Measurements from ENCODE around the gene NHS. TPM values are rescaled to one million over a fixed set of nuclear protein-coding genes. Genes with fewer than 3 reads are reported as not detected.

The NHS gene
- total RNA-seq, 2 donors from 2014 or later: 6.0 to 7.3 TPM

DNA sequence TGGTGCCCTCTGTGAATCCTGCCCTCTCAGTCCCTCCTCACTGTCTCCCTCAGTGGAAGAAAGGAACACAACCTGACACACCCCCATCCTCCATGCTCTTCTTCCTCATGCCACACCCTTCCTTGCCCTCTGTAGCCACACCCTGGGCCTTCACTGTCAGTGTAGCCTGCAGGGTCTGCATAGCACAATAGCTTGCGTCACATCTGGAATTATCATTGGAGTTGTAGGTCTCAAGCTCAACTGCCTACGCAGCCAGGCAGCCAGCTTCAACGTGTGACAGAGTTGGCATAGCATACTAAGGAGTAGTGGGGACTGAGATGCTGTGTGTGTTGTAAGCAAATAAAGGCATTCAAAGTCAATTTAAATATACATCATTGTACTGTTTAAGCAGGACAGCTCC lies 248.8 kb downstream of the NHS start:
- Histone ChIP-seq H3K9ac (ENCODE audit: extremely low read depth, low read length, poor library complexity, severe bottlenecking) (no peak overlapping the region), H3K27me3 (ENCODE audit: control insufficient read depth, insufficient read depth, low read length, poor library complexity, severe bottlenecking) (no peaks in the 10 kb centered on the region), H3K27ac (ENCODE audit: low read depth, low read length) (no peak overlapping the region), H3K9me3 (ENCODE audit: control insufficient read depth, low read length) (no peaks in the 10 kb centered on the region), H3K4me1 (ENCODE audit: control insufficient read depth, insufficient read depth, low read length) (no peaks in the 10 kb centered on the region), H3K4me3 (ENCODE audit: low read length) (no peak overlapping the region), H3K36me3 (ENCODE audit: control insufficient read depth, insufficient read depth, low read length) (no peaks in the 10 kb centered on the region)
- peaks cover 4% of the 10 kb centered on the region for H3K27me3 Mint-ChIP-seq (ENCODE audit: insufficient read depth)
- H3K4me3 Mint-ChIP-seq: no peak overlapping the region
- DNase-seq: no peak
- TF ChIP-seq, protein P1, sequence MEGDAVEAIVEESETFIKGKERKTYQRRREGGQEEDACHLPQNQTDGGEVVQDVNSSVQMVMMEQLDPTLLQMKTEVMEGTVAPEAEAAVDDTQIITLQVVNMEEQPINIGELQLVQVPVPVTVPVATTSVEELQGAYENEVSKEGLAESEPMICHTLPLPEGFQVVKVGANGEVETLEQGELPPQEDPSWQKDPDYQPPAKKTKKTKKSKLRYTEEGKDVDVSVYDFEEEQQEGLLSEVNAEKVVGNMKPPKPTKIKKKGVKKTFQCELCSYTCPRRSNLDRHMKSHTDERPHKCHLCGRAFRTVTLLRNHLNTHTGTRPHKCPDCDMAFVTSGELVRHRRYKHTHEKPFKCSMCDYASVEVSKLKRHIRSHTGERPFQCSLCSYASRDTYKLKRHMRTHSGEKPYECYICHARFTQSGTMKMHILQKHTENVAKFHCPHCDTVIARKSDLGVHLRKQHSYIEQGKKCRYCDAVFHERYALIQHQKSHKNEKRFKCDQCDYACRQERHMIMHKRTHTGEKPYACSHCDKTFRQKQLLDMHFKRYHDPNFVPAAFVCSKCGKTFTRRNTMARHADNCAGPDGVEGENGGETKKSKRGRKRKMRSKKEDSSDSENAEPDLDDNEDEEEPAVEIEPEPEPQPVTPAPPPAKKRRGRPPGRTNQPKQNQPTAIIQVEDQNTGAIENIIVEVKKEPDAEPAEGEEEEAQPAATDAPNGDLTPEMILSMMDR (conservative IDR thresholded peaks at IDR 0.05): no peak
- H3K36me3 Mint-ChIP-seq (ENCODE audit: low read depth): no peaks in the 10 kb centered on the region
- H3K4me1 Mint-ChIP-seq: peaks cover 25% of the 10 kb centered on the region
- H3K27ac Mint-ChIP-seq: no peak overlapping the region
- WGBS, 2 experiments (ENCODE audit: insufficient coverage in 1 of 2, insufficient read length in 1 of 2): 90% methylated on average over 3 of the region's 3 CpGs; no CpG with 5 or more reads in 1 of the 2 experiments
- H3K9me3 Mint-ChIP-seq: peaks cover 1% of the 10 kb centered on the region

DNA sequence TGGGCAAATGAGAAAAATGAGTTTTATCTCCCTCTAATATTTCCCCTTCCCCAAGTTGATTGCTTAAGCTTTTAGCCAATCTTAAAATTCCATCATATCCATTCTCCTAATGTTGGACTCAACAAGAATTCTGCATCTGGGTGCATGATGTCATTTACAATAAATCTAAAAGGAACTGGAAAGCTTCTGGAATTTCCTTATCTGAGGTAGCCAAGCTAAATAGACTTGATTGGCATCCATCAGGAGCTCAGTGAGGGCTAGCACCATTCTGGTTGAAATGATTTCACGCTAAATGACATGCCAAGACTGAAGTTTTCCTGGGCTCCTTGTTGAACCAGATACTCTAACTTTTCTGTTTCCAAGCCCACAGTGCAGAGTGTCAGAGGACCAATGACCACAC lies 252.0 kb downstream of the NHS start:
- Mint-ChIP-seq H3K4me1 (peaks cover 33% of the 10 kb centered on the region), H3K27me3 (ENCODE audit: insufficient read depth) (no peaks in the 10 kb centered on the region), H3K4me3 (no peak overlapping the region), H3K9me3 (peaks cover 1% of the 10 kb centered on the region), H3K27ac (no peak overlapping the region), H3K36me3 (ENCODE audit: low read depth) (no peaks in the 10 kb centered on the region)
- TF ChIP-seq, protein P1 (conservative IDR thresholded peaks at IDR 0.05): no peak
- Histone ChIP-seq H3K4me3 (ENCODE audit: low read length) (no peak overlapping the region), H3K9me3 (ENCODE audit: control insufficient read depth, low read length) (no peaks in the 10 kb centered on the region), H3K27ac (ENCODE audit: low read depth, low read length) (no peak overlapping the region), H3K36me3 (ENCODE audit: control insufficient read depth, insufficient read depth, low read length) (no peaks in the 10 kb centered on the region), H3K4me1 (ENCODE audit: control insufficient read depth, insufficient read depth, low read length) (no peaks in the 10 kb centered on the region), H3K9ac (ENCODE audit: extremely low read depth, low read length, poor library complexity, severe bottlenecking) (no peak overlapping the region), H3K27me3 (ENCODE audit: control insufficient read depth, insufficient read depth, low read length, poor library complexity, severe bottlenecking) (no peaks in the 10 kb centered on the region)
- 90% methylated on average over 1 of the region's 1 CpG; no CpG with 5 or more reads in 1 of the 2 experiments for WGBS, 2 experiments (ENCODE audit: insufficient coverage in 1 of 2, insufficient read length in 1 of 2)
- DNase-seq: no peak

DNA sequence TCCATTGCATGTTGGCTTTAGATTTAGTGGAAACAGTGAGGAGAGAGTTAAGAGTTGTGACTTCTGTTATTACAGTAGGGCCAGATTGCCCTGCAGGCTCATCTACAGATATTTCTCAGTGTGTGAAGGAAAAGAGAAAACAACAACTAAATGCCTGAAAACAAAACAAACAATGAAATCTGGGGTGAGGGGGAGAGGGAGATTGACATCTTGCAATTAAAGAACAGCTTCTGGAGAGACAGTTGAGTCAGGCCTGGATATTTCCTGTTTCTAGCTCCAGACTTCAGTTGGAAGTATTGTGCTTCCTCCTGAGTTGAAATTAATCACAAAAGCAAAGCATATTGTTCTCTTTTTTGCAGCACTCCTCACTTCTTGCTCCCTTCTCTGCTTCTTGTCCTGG lies 254.0 kb downstream of the NHS start:
- H3K4me3 ChIP-seq (ENCODE audit: low read length): no peak overlapping the region
- H3K9ac ChIP-seq (ENCODE audit: extremely low read depth, low read length, poor library complexity, severe bottlenecking): no peak overlapping the region
- Mint-ChIP-seq H3K27ac (no peak overlapping the region), H3K27me3 (ENCODE audit: insufficient read depth) (no peaks in the 10 kb centered on the region), H3K4me1 (peaks cover 44% of the 10 kb centered on the region), H3K9me3 (peaks cover 1% of the 10 kb centered on the region), H3K36me3 (ENCODE audit: low read depth) (no peaks in the 10 kb centered on the region), H3K4me3 (no peak overlapping the region)
- TF ChIP-seq, protein P1 (conservative IDR thresholded peaks at IDR 0.05): no peak
- H3K36me3 ChIP-seq (ENCODE audit: control insufficient read depth, insufficient read depth, low read length): no peaks in the 10 kb centered on the region
- no peaks in the 10 kb centered on the region for H3K4me1 ChIP-seq (ENCODE audit: control insufficient read depth, insufficient read depth, low read length)
- no peak for DNase-seq
- H3K27ac ChIP-seq (ENCODE audit: low read depth, low read length): no peak overlapping the region
- H3K27me3 ChIP-seq (ENCODE audit: control insufficient read depth, insufficient read depth, low read length, poor library complexity, severe bottlenecking): no peaks in the 10 kb centered on the region
- H3K9me3 ChIP-seq (ENCODE audit: control insufficient read depth, low read length): no peaks in the 10 kb centered on the region
